DMS114 treated with DMSO at 0.1 percent for 48 hours (cell line): ENCODE results near the gene GAREM1.
"Not testable (repeated sequence)": the region's sequence is repeated elsewhere in the genome, so short reads cannot be mapped to it uniquely, and the experiment has no call there.

Source experiments
- DNase-seq: peaks from one replicate; lab custom pipeline; 2025; ENCODE audit not compliant: unreplicated experiment; lab: John Stamatoyannopoulos, UW

Gene GAREM1

GRCh38 chr18:32297579-32298170 is 173.0 kb downstream of the GAREM1 start:
- no peak for DNase-seq

GRCh38 chr18:32296851-32297250 is 173.8 kb downstream of the GAREM1 start:
- no peak for DNase-seq

GRCh38 chr18:32295604-32296003 is 175.1 kb downstream of the GAREM1 start:
- DNase-seq: no peak

GRCh38 chr18:32293107-32293506 is 177.6 kb downstream of the GAREM1 start:
- no peak for DNase-seq

GRCh38 chr18:32291623-32292022 is 179.1 kb downstream of the GAREM1 start:
- not testable (repeated sequence) for DNase-seq

GRCh38 chr18:32290810-32291209 is 179.9 kb downstream of the GAREM1 start:
- no peak for DNase-seq

GRCh38 chr18:32289483-32290075 is 181.1 kb downstream of the GAREM1 start:
- peak; percentile 30 for DNase-seq

GRCh38 chr18:32287873-32288272 is 182.8 kb downstream of the GAREM1 start:
- no peak for DNase-seq

- no peak for DNase-seq
These were observed 183.4 kb downstream of the GAREM1 start for GRCh38 chr18:32287249-32287648.

- no peak for DNase-seq
These were observed 183.9 kb downstream of the GAREM1 start for GRCh38 chr18:32286749-32287148.

- DNase-seq: no peak
These were observed 186.4 kb downstream of the GAREM1 start for GRCh38 chr18:32284284-32284683.

- no peak for DNase-seq
These were observed 189.8 kb downstream of the GAREM1 start for GRCh38 chr18:32280911-32281310.

- no peak for DNase-seq
These were observed 190.4 kb downstream of the GAREM1 start for GRCh38 chr18:32280188-32280783.

- DNase-seq: no peak
These were observed 192.4 kb downstream of the GAREM1 start for GRCh38 chr18:32278177-32278799.

GRCh38 chr18:32277549-32277948 is 193.1 kb downstream of the GAREM1 start:
- no peak for DNase-seq

- no peak for DNase-seq
These were observed 193.8 kb downstream of the GAREM1 start for GRCh38 chr18:32276906-32277305.

- no peak for DNase-seq
These were observed 194.4 kb downstream of the GAREM1 start for GRCh38 chr18:32276256-32276655.

GRCh38 chr18:32275221-32275620 is 195.5 kb downstream of the GAREM1 start:
- no peak for DNase-seq

- DNase-seq: no peak
These were observed 196.4 kb downstream of the GAREM1 start for GRCh38 chr18:32274307-32274706.

- no peak for DNase-seq
These were observed 198.9 kb downstream of the GAREM1 start for GRCh38 chr18:32271672-32272208.

GRCh38 chr18:32270341-32270740 is 200.3 kb downstream of the GAREM1 start:
- DNase-seq: no peak

GRCh38 chr18:32267463-32267862 is 203.2 kb downstream of the GAREM1 start:
- DNase-seq: no peak
